ENCODE measurements around the gene HSPA1A. TPM values are rescaled to one million over a fixed set of nuclear protein-coding genes. Genes with fewer than 3 reads are reported as not detected.
A peak's percentile ranks its signal among the peaks of the same experiment; 100 is the strongest.

The HSPA1A gene
- total and polyA plus RNA-seq, 9 of the 15 experiments (the other 6 are each of a cell fraction or from before 2014, with no cell fraction given), result 2.2 to 273 (median 107) TPM

DNA sequence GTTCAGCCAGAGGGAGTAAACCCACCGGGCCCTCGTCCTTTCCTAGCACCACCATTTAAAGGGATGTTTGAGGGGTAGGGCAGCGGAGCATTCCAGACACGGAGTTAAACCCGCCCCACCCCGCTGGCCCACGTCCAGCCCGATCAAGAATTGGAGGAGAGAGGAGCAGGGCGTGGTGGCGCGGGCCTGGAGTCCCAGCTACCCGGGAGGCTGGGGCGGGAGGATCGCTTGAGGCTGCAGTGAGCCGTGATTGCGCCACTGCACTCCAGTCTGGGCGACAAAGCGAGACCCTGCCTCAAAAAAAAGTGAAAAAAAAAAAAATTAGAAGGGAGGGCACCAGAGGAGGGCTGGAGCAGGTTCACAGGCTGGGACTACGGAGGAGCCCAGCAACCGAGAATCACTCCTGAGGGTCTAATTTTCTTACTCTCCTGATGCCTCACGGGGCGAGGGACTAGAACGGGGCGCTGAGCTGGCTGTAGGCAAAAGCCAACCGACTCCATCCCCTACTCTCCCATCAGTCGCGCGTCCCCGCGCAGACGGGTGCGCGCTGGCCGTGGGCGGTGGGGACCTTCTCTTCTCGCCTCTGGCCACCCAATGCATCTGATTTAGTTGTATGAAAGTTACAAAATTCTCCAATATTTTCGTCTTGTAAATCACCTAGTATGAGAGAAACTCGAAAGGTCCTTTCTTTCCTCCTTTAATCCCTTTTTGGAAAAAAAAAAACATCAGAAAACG, 6.1 kb downstream of the HSPA1A start (continued):
- TF ChIP-seq, protein P1, sequence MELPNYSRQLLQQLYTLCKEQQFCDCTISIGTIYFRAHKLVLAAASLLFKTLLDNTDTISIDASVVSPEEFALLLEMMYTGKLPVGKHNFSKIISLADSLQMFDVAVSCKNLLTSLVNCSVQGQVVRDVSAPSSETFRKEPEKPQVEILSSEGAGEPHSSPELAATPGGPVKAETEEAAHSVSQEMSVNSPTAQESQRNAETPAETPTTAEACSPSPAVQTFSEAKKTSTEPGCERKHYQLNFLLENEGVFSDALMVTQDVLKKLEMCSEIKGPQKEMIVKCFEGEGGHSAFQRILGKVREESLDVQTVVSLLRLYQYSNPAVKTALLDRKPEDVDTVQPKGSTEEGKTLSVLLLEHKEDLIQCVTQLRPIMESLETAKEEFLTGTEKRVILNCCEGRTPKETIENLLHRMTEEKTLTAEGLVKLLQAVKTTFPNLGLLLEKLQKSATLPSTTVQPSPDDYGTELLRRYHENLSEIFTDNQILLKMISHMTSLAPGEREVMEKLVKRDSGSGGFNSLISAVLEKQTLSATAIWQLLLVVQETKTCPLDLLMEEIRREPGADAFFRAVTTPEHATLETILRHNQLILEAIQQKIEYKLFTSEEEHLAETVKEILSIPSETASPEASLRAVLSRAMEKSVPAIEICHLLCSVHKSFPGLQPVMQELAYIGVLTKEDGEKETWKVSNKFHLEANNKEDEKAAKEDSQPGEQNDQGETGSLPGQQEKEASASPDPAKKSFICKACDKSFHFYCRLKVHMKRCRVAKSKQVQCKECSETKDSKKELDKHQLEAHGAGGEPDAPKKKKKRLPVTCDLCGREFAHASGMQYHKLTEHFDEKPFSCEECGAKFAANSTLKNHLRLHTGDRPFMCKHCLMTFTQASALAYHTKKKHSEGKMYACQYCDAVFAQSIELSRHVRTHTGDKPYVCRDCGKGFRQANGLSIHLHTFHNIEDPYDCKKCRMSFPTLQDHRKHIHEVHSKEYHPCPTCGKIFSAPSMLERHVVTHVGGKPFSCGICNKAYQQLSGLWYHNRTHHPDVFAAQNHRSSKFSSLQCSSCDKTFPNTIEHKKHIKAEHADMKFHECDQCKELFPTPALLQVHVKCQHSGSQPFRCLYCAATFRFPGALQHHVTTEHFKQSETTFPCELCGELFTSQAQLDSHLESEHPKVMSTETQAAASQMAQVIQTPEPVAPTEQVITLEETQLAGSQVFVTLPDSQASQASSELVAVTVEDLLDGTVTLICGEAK (IDR thresholded peaks at IDR 0.05), result no peak
- TF ChIP-seq, protein P1 (CRISPR knock-in tag; IDR thresholded peaks at IDR 0.05), result no peak
- TF ChIP-seq MYNN (IDR thresholded peaks at IDR 0.05) (no peak), MYNN (CRISPR knock-in tag; IDR thresholded peaks at IDR 0.05) (no peak), RFX1 (IDR thresholded peaks at IDR 0.05) (no peak), GTF2A2 (tag; IDR thresholded peaks at IDR 0.05) (no peak), SIRT6 (IDR thresholded peaks at IDR 0.05; ENCODE audit: low read depth, low read length) (no peak), ZNF583 (CRISPR knock-in tag; IDR thresholded peaks at IDR 0.05) (0 out of 2 replicates have a peak, but pooled peaks have one; percentile 40), GTF2E2 (tag; IDR thresholded peaks at IDR 0.05) (no peak; the same call in 1 of the 2 replicates), YY1 (IDR thresholded peaks at IDR 0.05; ENCODE audit: borderline replicate concordance in 1 of 3, control insufficient read depth in 1 of 3, extremely low read depth in 1 of 3, insufficient read depth in 3 of 3, insufficient read length in 1 of 3, insufficient replicate concordance in 2 of 3, low read depth in 1 of 3, low read length in 2 of 3) (peak in 2 of 3 experiments; percentile 43 to 60), ZNF140 (CRISPR knock-in tag; IDR thresholded peaks at IDR 0.05) (no peak)
- TF ChIP-seq, protein P2, sequence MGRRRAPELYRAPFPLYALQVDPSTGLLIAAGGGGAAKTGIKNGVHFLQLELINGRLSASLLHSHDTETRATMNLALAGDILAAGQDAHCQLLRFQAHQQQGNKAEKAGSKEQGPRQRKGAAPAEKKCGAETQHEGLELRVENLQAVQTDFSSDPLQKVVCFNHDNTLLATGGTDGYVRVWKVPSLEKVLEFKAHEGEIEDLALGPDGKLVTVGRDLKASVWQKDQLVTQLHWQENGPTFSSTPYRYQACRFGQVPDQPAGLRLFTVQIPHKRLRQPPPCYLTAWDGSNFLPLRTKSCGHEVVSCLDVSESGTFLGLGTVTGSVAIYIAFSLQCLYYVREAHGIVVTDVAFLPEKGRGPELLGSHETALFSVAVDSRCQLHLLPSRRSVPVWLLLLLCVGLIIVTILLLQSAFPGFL (CRISPR knock-in tag; IDR thresholded peaks at IDR 0.05), result peak; percentile 68; the same call in 1 of the 2 replicates
- TF ChIP-seq, protein P3, sequence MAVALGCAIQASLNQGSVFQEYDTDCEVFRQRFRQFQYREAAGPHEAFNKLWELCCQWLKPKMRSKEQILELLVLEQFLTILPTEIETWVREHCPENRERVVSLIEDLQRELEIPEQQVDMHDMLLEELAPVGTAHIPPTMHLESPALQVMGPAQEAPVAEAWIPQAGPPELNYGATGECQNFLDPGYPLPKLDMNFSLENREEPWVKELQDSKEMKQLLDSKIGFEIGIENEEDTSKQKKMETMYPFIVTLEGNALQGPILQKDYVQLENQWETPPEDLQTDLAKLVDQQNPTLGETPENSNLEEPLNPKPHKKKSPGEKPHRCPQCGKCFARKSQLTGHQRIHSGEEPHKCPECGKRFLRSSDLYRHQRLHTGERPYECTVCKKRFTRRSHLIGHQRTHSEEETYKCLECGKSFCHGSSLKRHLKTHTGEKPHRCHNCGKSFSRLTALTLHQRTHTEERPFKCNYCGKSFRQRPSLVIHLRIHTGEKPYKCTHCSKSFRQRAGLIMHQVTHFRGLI (CRISPR knock-in tag; IDR thresholded peaks at IDR 0.05), result no peak; the same call in 1 of the 2 replicates
- TF ChIP-seq, protein P4, sequence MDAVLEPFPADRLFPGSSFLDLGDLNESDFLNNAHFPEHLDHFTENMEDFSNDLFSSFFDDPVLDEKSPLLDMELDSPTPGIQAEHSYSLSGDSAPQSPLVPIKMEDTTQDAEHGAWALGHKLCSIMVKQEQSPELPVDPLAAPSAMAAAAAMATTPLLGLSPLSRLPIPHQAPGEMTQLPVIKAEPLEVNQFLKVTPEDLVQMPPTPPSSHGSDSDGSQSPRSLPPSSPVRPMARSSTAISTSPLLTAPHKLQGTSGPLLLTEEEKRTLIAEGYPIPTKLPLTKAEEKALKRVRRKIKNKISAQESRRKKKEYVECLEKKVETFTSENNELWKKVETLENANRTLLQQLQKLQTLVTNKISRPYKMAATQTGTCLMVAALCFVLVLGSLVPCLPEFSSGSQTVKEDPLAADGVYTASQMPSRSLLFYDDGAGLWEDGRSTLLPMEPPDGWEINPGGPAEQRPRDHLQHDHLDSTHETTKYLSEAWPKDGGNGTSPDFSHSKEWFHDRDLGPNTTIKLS (IDR thresholded peaks at IDR 0.05; ENCODE audit: borderline replicate concordance, low read depth), result no peak
